SK-N-MC (cell line): Measurements from ENCODE around the gene ITGA11.

Source experiments
- EZH2 ChIP-seq: fragments of 200-600 bp; sonication (generic); IDR thresholded peaks from one replicate; pipeline ENCODE4 v1.6.1; 2017; ENCODE audit warnings: antibody characterized with exemption
- POLR2AphosphoS5 ChIP-seq: IDR thresholded peaks from 2 replicates; pipeline ENCODE4 v1.6.1; 2012; ENCODE audit warnings: mild to moderate bottlenecking, low read depth, low read length, borderline replicate concordance

DNA sequence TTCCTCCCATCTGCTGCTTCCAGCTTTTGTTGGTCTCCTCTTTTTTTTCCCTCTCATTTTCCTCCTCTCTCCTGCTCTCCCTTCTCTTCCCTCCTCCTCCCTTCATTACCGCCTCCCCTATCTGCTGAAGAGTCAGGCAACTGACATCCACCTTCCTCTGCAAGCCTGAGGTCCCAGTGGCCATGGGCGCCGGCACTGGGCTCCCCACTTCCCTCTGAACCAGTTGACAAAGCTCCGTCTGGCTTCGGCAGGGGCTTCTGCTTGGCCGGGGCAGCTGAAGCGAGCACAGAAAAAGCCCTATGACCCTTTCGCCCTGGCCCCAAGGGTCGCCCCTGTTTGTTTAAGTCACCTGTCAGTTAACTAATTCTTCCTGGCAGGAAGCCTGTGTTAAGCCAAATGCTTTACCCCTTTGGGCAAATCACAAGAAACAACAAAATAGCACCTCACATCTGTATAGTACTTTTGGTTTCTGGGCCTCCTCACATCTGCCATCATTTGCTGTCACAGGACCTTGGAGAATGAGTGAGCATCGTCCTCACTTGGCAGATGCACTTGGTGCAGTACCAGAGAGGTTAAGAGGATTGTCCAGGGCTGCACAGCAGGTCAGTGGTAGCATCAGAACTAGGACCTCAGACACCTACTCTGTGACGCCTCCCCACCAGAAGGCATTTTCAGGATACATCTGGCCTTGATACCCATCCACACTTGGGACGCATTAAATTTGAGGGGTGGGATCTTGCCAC is 27.7 kb downstream of the ITGA11 start:
- TF ChIP-seq POLR2AphosphoS5 (no peak), EZH2 (no peak)
